HEK293T (cell line): ENCODE measurements around the gene GPC1.

Source experiments
- BHLHE40 ChIP-seq: fragments of 450-650 bp; IDR thresholded peaks from 2 replicates; pipeline ENCODE4 v1.6.1; 2016; ENCODE audit warnings: mild to moderate bottlenecking, moderate library complexity, borderline replicate concordance
- FOXA1 ChIP-seq: fragments of 450-650 bp; IDR thresholded peaks from 2 replicates; pipeline ENCODE4 v1.6.1; 2016; ENCODE audit warnings: mild to moderate bottlenecking
- FOXK2 ChIP-seq: fragments of 450-650 bp; IDR thresholded peaks from 2 replicates; pipeline ENCODE4 v1.6.1; 2016; ENCODE audit warnings: mild to moderate bottlenecking
- FOXM1 ChIP-seq: fragments of 450-650 bp; IDR thresholded peaks from 2 replicates; pipeline ENCODE4 v1.6.1; 2017; ENCODE audit warnings: mild to moderate bottlenecking, borderline replicate concordance
- L3MBTL2 ChIP-seq: fragments of 450-650 bp; conservative IDR thresholded peaks from 2 replicates; pipeline ENCODE4 v1.6.1; 2016; ENCODE audit warnings: mild to moderate bottlenecking
- PKNOX1 ChIP-seq: fragments of 450-650 bp; IDR thresholded peaks from 2 replicates; pipeline ENCODE4 v1.6.1; 2016
- TARDBP ChIP-seq: fragments of 450-650 bp; IDR thresholded peaks from 2 replicates; pipeline ENCODE4 v1.6.1; 2016

- TF ChIP-seq FOXM1 = no peak
- no peak for TF ChIP-seq FOXK2
- TF ChIP-seq PKNOX1 = no peak
- no peak for TF ChIP-seq L3MBTL2
- no peak for TF ChIP-seq TARDBP
- TF ChIP-seq FOXA1 = no peak
- TF ChIP-seq BHLHE40 = no peak
Observed at GRCh38 chr2:240444464-240444863, 9.0 kb downstream of the GPC1 start.
